Gastroesophageal sphincter (tissue), 4 donors: ENCODE data around the gene LILRA6. TPM values are rescaled to one million over a fixed set of nuclear protein-coding genes. Genes with fewer than 3 reads are reported as not detected.
A peak's percentile ranks its signal among the peaks of the same experiment; 100 is the strongest.

Source experiments
- ATAC-seq: fragments of 150-250 bp; one replicate; pipeline ENCODE4 v1.9.1; 2016; ENCODE audit warnings: mild to moderate bottlenecking, moderate library complexity
- H3K27ac ChIP-seq, 4 donors: fragments of 200-600 bp; sonication (generic) in 3 of 4; 1 replicate in 3 of 4; 2 replicates in 1 of 4; pipeline ENCODE4 v1.5.1; 2016 to 2019
- H3K27me3 ChIP-seq: fragments of 200-600 bp; sonication (generic); one replicate; pipeline ENCODE4 v1.5.1; 2019
- H3K36me3 ChIP-seq, 2 donors: fragments of 200-600 bp; sonication (generic); one replicate each; pipeline ENCODE4 v1.5.1; 2019; ENCODE audit warnings: control low read depth in 1 of 2
- H3K4me1 ChIP-seq, 3 donors: fragments of 200-600 bp; sonication (generic); 1 replicate in 2 of 3; 2 replicates in 1 of 3; pipeline ENCODE4 v1.5.1; 2016 to 2019; ENCODE audit warnings: control low read depth in 2 of 3
- H3K4me3 ChIP-seq, 2 donors: fragments of 200-600 bp; sonication (generic); one replicate each; pipeline ENCODE4 v1.5.1; 2019; ENCODE audit warnings: mild to moderate bottlenecking in 1 of 2, moderate library complexity in 1 of 2
- H3K9me3 ChIP-seq, 3 donors: fragments of 200-600 bp; sonication (generic); one replicate each; pipeline ENCODE4 v1.5.1; 2017 to 2019; ENCODE audit warnings: control low read depth in 2 of 3
- EP300 ChIP-seq: sonication (generic); formaldehyde crosslinking; IDR thresholded peaks from one replicate; pipeline ENCODE4 v1.6.1; 2017; ENCODE audit warnings: antibody characterized with exemption, mild to moderate bottlenecking
- POLR2A ChIP-seq, 2 donors: fragments of 450-650 bp; IDR thresholded peaks; one replicate each; pipeline ENCODE4 v1.6.1; 2017; ENCODE audit warnings: antibody characterized with exemption in 2 of 2, mild to moderate bottlenecking in 2 of 2, moderate library complexity in 1 of 2
- POLR2AphosphoS5 ChIP-seq: sonication (generic); formaldehyde crosslinking; IDR thresholded peaks from one replicate; pipeline ENCODE4 v1.6.1; 2017; ENCODE audit warnings: antibody characterized with exemption
- WGBS, 2 donors: methylation state at CpG; one replicate each; pipeline ENCODE4 v1.1.5; 2018; ENCODE audit warnings: low coverage in 1 of 2; 5-methylcytosine and 5-hydroxymethylcytosine counted together
- total RNA-seq, 4 donors: library from RNA; depleted of rRNA; stranded (reverse); fragments of >200 nt; gene quantifications; one replicate each; pipeline ENCODE4 v1.1.0, GENCODE V29; 2016
- TF ChIP-seq, protein P1 (sequence below), 4 experiments: fragments of 200-600 bp in 2 of 4; fragments of 450-650 bp in 2 of 4; sonication (generic) in 1 of 4; IDR thresholded peaks; one replicate each; pipeline ENCODE4 v1.5.1; 2017 to 2019; ENCODE audit warnings: antibody characterized with exemption in 4 of 4, mild to moderate bottlenecking in 2 of 4, moderate library complexity in 2 of 4

The LILRA6 gene
- total RNA-seq, 4 donors from 2014 or later: 0.31 to 4.2 (median 2.2) TPM

DNA sequence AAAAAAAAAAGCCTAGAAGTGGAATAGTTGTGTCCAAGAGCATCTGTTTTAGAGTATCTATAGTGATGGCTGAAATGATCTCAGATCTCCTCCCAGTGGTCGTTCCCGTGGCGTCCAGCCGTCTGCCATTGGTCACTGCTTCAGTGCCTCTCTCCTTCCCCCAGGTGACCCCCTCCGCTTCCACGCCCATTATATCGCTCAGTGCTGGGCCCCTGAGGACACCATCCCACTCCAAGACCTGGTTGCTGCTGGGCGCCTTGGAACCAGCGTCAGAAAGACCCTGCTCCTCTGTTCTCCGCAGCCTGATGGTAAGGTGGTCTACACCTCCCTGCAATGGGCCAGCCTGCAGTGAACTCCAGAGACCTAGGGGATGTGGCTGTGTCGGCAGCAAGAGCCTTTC lies 49.6 kb downstream of the LILRA6 start:
- WGBS, 2 donors: 83 to 85% methylated on average over 6 to 7 of the region's 11 CpGs
- no peak for TF ChIP-seq POLR2A (IDR thresholded peaks at IDR 0.05)
- TF ChIP-seq EP300: no peak
- TF ChIP-seq POLR2AphosphoS5: no peak
- TF ChIP-seq, protein P1, sequence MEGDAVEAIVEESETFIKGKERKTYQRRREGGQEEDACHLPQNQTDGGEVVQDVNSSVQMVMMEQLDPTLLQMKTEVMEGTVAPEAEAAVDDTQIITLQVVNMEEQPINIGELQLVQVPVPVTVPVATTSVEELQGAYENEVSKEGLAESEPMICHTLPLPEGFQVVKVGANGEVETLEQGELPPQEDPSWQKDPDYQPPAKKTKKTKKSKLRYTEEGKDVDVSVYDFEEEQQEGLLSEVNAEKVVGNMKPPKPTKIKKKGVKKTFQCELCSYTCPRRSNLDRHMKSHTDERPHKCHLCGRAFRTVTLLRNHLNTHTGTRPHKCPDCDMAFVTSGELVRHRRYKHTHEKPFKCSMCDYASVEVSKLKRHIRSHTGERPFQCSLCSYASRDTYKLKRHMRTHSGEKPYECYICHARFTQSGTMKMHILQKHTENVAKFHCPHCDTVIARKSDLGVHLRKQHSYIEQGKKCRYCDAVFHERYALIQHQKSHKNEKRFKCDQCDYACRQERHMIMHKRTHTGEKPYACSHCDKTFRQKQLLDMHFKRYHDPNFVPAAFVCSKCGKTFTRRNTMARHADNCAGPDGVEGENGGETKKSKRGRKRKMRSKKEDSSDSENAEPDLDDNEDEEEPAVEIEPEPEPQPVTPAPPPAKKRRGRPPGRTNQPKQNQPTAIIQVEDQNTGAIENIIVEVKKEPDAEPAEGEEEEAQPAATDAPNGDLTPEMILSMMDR (IDR thresholded peaks at IDR 0.05): no peak
- peaks cover 0 to 32% (median 17%) of the 10 kb centered on the region in 3 donors for H3K4me1 ChIP-seq
- H3K4me3 ChIP-seq: no peak overlapping the region
- no peaks in the 10 kb centered on the region for H3K9me3 ChIP-seq
- no peak for ATAC-seq
- no peaks in the 10 kb centered on the region for H3K27me3 ChIP-seq
- peaks cover 0 to 30% of the 10 kb centered on the region in 2 donors for H3K36me3 ChIP-seq
- H3K27ac ChIP-seq: peak overlapping the region in 1 of 4 donors; percentile 94

DNA sequence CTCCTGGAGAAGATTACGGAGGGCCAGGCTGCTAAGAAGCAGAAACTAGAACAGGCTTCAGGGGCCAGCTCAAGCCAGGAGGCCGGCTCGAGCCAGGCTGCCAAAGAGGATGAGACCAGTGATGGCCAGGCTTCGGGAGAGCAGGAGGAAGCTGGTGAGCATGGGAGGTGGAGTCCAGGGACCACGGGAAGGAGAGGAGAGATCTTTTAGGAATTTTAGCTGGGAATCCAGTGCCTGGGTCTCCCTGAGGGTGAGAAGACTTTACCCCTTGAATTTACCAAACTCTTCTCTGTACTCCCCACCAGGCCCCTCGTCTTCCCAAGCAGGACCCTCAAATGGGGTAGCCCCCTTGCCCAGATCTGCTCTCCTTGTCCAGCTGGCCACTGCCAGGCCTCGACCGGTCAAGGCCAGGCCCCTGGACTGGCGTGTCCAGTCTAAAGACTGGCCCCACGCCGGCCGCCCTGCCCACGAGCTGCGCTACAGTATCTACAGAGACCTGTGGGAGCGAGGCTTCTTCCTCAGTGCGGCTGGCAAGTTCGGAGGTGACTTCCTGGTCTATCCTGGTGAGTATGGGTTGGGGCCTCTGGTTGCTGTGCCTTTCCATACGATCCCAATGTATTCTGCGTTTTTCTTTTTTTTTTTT lies 50.7 kb downstream of the LILRA6 start:
- WGBS, 2 donors: 51 to 52% methylated on average over 7 to 13 of the region's 19 CpGs
- peak overlapping the region; percentile 79 to 100 (median 94) for H3K27ac ChIP-seq
- TF ChIP-seq EP300 (no peak), POLR2AphosphoS5 (no peak), POLR2A (IDR thresholded peaks at IDR 0.05) (no peak)
- TF ChIP-seq, protein P1 (IDR thresholded peaks at IDR 0.05): no peak
- peaks cover 0 to 33% of the 10 kb centered on the region in 2 donors for H3K36me3 ChIP-seq
- H3K4me3 ChIP-seq: peak overlapping the region; percentile 79 to 83
- ATAC-seq: no peak
- H3K27me3 ChIP-seq: no peaks in the 10 kb centered on the region
- no peaks in the 10 kb centered on the region for H3K9me3 ChIP-seq
- peaks cover 0 to 36% (median 17%) of the 10 kb centered on the region in 3 donors for H3K4me1 ChIP-seq

DNA sequence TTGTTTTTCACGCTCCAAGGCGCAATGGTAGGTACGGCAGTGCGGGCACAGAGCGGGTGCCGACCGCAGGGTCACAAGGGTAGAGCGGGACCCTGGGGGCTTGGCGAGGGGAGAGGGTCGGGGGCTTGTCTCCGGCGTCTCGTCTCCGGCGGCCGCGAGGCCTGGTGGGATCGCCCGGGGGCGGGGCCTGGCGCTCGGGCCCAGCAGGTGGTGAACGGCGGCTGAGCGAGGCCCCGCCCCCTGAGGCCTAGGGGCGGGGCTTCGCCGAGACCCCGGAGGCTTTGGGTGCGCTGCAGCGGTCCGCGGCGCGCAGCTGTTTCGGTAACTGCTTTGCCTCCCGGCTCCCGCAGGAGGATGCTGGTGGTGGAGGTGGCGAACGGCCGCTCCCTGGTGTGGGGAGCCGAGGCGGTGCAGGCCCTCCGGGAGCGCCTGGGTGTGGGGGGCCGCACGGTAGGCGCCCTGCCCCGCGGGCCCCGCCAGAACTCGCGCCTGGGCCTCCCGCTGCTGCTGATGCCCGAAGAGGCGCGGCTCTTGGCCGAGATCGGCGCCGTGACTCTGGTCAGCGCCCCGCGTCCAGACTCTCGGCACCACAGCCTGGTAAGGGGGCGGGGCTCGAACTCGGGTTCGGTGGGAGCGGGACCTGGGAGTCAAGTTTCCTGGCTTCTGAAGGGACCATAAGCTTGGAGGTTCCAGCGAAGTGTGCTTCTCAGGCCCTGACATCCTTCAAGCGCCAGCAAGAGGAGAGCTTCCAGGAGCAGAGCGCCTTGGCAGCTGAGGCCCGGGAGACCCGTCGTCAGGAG lies 51.4 kb downstream of the LILRA6 start, which contains the start of gene TSEN34:
Gene TSEN34 (plus strand): TSS at position 298 of the 800 bp plus-strand sequence. CDS start 57 bp downstream, at position 355.
- Histone ChIP-seq H3K4me3 (peak within 1 kb of the TSS; percentile 79 to 83), H3K4me1 (peaks cover 0 to 36% (median 17%) of the 10 kb centered on the region in 3 donors), H3K27me3 (no peaks in the 10 kb centered on the region), H3K36me3 (peaks cover 0 to 40% of the 10 kb centered on the region in 2 donors), H3K9me3 (no peaks in the 10 kb centered on the region), H3K27ac (peak within 1 kb of the TSS; percentile 79 to 100 (median 94))
- ATAC-seq: peak; percentile 30
- WGBS, 2 donors: no CpG with 5 or more reads among the region's 77 CpGs
- TF ChIP-seq POLR2AphosphoS5: peak; percentile 22
- peak; percentile 42 to 50 for TF ChIP-seq POLR2A (IDR thresholded peaks at IDR 0.05)
- TF ChIP-seq, protein P1 (IDR thresholded peaks at IDR 0.05): peak in 2 of 4 experiments; percentile 15 to 27
- no peak for TF ChIP-seq EP300

DNA sequence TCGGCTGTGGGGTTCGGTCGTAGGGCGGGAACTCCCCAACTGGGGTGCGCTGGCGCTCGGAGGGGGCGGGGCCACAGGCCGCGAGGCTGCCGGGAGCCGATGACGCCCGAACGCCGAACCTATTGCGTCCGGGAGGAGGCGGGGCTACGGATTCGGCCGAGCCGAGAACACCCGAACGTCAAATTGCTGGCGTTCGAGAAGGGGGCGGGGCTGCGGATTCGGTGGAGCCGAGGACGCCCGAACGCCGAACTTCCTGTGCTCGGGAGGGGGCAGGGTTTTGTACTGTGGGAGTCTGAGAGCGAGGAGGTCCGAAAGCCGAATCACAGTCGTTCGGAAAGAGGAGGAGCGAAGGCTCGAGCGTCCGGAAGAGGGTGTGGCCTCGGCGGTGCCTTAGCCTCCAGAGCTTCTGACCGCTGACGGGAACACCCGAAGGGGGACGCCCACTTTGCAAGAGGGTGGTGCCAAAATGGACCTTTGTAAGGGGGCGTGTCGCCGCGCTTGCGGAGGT lies 52.0 kb downstream of the LILRA6 start:
- TF ChIP-seq POLR2AphosphoS5: peak; percentile 21
- no peak for TF ChIP-seq EP300
- TF ChIP-seq POLR2A (IDR thresholded peaks at IDR 0.05): no peak
- H3K4me1 ChIP-seq: peaks cover 0 to 36% (median 17%) of the 10 kb centered on the region in 3 donors
- peak; percentile 74 for ATAC-seq
- no peaks in the 10 kb centered on the region for H3K9me3 ChIP-seq
- H3K27ac ChIP-seq: peak overlapping the region; percentile 79 to 100 (median 94)
- H3K36me3 ChIP-seq: peaks cover 0 to 38% of the 10 kb centered on the region in 2 donors
- H3K4me3 ChIP-seq: peak overlapping the region; percentile 79 to 83
- WGBS, 2 donors: 0 to 3% methylated on average over 1 to 15 of the region's 56 CpGs
- H3K27me3 ChIP-seq: no peaks in the 10 kb centered on the region
